ENCODE results near the gene FAM156A.
"Not testable (repeated sequence)": the region's sequence is repeated elsewhere in the genome, so short reads cannot be mapped to it uniquely, and the experiment has no call there.

GRCh38 chrX:52945838-52946494, 12.4 kb downstream of the FAM156A start:
- TF ChIP-seq, protein P1, sequence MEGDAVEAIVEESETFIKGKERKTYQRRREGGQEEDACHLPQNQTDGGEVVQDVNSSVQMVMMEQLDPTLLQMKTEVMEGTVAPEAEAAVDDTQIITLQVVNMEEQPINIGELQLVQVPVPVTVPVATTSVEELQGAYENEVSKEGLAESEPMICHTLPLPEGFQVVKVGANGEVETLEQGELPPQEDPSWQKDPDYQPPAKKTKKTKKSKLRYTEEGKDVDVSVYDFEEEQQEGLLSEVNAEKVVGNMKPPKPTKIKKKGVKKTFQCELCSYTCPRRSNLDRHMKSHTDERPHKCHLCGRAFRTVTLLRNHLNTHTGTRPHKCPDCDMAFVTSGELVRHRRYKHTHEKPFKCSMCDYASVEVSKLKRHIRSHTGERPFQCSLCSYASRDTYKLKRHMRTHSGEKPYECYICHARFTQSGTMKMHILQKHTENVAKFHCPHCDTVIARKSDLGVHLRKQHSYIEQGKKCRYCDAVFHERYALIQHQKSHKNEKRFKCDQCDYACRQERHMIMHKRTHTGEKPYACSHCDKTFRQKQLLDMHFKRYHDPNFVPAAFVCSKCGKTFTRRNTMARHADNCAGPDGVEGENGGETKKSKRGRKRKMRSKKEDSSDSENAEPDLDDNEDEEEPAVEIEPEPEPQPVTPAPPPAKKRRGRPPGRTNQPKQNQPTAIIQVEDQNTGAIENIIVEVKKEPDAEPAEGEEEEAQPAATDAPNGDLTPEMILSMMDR (IDR thresholded peaks at IDR 0.05), result not testable (repeated sequence)
- TF ChIP-seq ZFX (IDR thresholded peaks at IDR 0.05; ENCODE audit: borderline replicate concordance), result not testable (repeated sequence)

All from 22Rv1 (cell line).